Measurements from ENCODE around the gene CLASRP.
"Not testable (repeated sequence)": the region's sequence is repeated elsewhere in the genome, so short reads cannot be mapped to it uniquely, and the experiment has no call there.

The CLASRP gene

GRCh38 chr19:45102481-45102880 is 63.6 kb downstream of the CLASRP start:
- no peak for DNase-seq (ENCODE audit: low spot score in 2 of 2)
- Histone ChIP-seq H3K4me3 (no peak overlapping the region), H3K9me3 (no peaks in the 10 kb centered on the region), H3K36me3 (replicated peaks) (peaks cover 4% of the 10 kb centered on the region; the same call in 1 of the 2 replicates), H3K4me1 (no peaks in the 10 kb centered on the region), H3K27me3 (ENCODE audit: low read depth) (no peaks in the 10 kb centered on the region)
- in situ Hi-C loops (cut with MboI; ENCODE audit: low sequenced_read_pairs): no loop called here

GRCh38 chr19:45103156-45103507 is 64.3 kb downstream of the CLASRP start:
- Histone ChIP-seq H3K36me3 (replicated peaks) (peaks cover 4% of the 10 kb centered on the region; the same call in 1 of the 2 replicates), H3K27me3 (ENCODE audit: low read depth) (no peaks in the 10 kb centered on the region), H3K9me3 (no peaks in the 10 kb centered on the region), H3K4me3 (no peak overlapping the region), H3K4me1 (no peaks in the 10 kb centered on the region)
- no peak for DNase-seq (ENCODE audit: low spot score in 2 of 2)
- in situ Hi-C loops (cut with MboI; ENCODE audit: low sequenced_read_pairs): no loop called here

- DNase-seq (ENCODE audit: low spot score in 2 of 2): peak in 1 of 2 experiments; percentile 51
- H3K4me3 ChIP-seq: no peak overlapping the region
- no peaks in the 10 kb centered on the region for H3K27me3 ChIP-seq (ENCODE audit: low read depth)
- H3K9me3 ChIP-seq: no peaks in the 10 kb centered on the region
- in situ Hi-C loops (cut with MboI; ENCODE audit: low sequenced_read_pairs): no loop called here
- H3K4me1 ChIP-seq: no peaks in the 10 kb centered on the region
- H3K36me3 ChIP-seq (replicated peaks): peaks cover 4% of the 10 kb centered on the region; the same call in 1 of the 2 replicates
Observed at GRCh38 chr19:45103508-45104319, 64.9 kb downstream of the CLASRP start.

GRCh38 chr19:45104658-45105349 is 66.0 kb downstream of the CLASRP start:
- H3K4me1 ChIP-seq: no peaks in the 10 kb centered on the region
- no peak for DNase-seq (ENCODE audit: low spot score in 2 of 2)
- no peak overlapping the region for H3K4me3 ChIP-seq
- in situ Hi-C loops (cut with MboI; ENCODE audit: low sequenced_read_pairs): no loop called here
- no peaks in the 10 kb centered on the region for H3K9me3 ChIP-seq
- H3K27me3 ChIP-seq (ENCODE audit: low read depth): no peaks in the 10 kb centered on the region
- peaks cover 1% of the 10 kb centered on the region; the same call in 1 of the 2 replicates for H3K36me3 ChIP-seq (replicated peaks)

- in situ Hi-C loops (cut with MboI; ENCODE audit: low sequenced_read_pairs); H3K9me3 ChIP-seq; H3K4me3 ChIP-seq; DNase-seq (ENCODE audit: low spot score in 2 of 2); H3K4me1 ChIP-seq; H3K36me3 ChIP-seq (replicated peaks); H3K27me3 ChIP-seq (ENCODE audit: low read depth): not testable (repeated sequence)
Observed at GRCh38 chr19:45106363-45106762, 67.5 kb downstream of the CLASRP start.

- no peak for DNase-seq (ENCODE audit: low spot score in 2 of 2)
- Histone ChIP-seq H3K4me3 (no peak overlapping the region), H3K36me3 (replicated peaks) (no peaks in the 10 kb centered on the region), H3K4me1 (no peaks in the 10 kb centered on the region), H3K27me3 (ENCODE audit: low read depth) (no peaks in the 10 kb centered on the region), H3K9me3 (no peaks in the 10 kb centered on the region)
- in situ Hi-C loops (cut with MboI; ENCODE audit: low sequenced_read_pairs): no loop called here
Observed at GRCh38 chr19:45107621-45108150, 68.8 kb downstream of the CLASRP start.

GRCh38 chr19:45110851-45111266 is 72.0 kb downstream of the CLASRP start:
- H3K4me3 ChIP-seq: no peak overlapping the region
- H3K36me3 ChIP-seq (replicated peaks): no peaks in the 10 kb centered on the region
- no peak for DNase-seq (ENCODE audit: low spot score in 2 of 2)
- no peaks in the 10 kb centered on the region for H3K4me1 ChIP-seq
- in situ Hi-C loops (cut with MboI; ENCODE audit: low sequenced_read_pairs): no loop called here
- no peaks in the 10 kb centered on the region for H3K9me3 ChIP-seq
- no peaks in the 10 kb centered on the region for H3K27me3 ChIP-seq (ENCODE audit: low read depth)

GRCh38 chr19:45112111-45112827 is 73.4 kb downstream of the CLASRP start:
- in situ Hi-C loops (cut with MboI; ENCODE audit: low sequenced_read_pairs): no loop called here
- no peaks in the 10 kb centered on the region for H3K4me1 ChIP-seq
- DNase-seq (ENCODE audit: low spot score in 2 of 2): no peak

GRCh38 chr19:45113628-45114027 is 74.8 kb downstream of the CLASRP start:
- DNase-seq (ENCODE audit: low spot score in 2 of 2): no peak
- no peaks in the 10 kb centered on the region for H3K36me3 ChIP-seq (replicated peaks)
- no peak overlapping the region for H3K4me3 ChIP-seq
- no peaks in the 10 kb centered on the region for H3K9me3 ChIP-seq
- in situ Hi-C loops (cut with MboI; ENCODE audit: low sequenced_read_pairs): no loop called here
- H3K27me3 ChIP-seq (ENCODE audit: low read depth): no peaks in the 10 kb centered on the region
- no peaks in the 10 kb centered on the region for H3K4me1 ChIP-seq

More at GRCh38 chr19:45112111-45112827, 73.4 kb downstream of the CLASRP start:
- H3K36me3 ChIP-seq (replicated peaks): no peaks in the 10 kb centered on the region
- no peaks in the 10 kb centered on the region for H3K9me3 ChIP-seq
- no peaks in the 10 kb centered on the region for H3K27me3 ChIP-seq (ENCODE audit: low read depth)
- H3K4me3 ChIP-seq: no peak overlapping the region

GRCh38 chr19:45114116-45114515 is 75.3 kb downstream of the CLASRP start:
- no peaks in the 10 kb centered on the region for H3K27me3 ChIP-seq (ENCODE audit: low read depth)
- in situ Hi-C loops (cut with MboI; ENCODE audit: low sequenced_read_pairs): no loop called here
- H3K4me3 ChIP-seq: no peak overlapping the region
- no peaks in the 10 kb centered on the region for H3K4me1 ChIP-seq
- H3K36me3 ChIP-seq (replicated peaks): no peaks in the 10 kb centered on the region
- DNase-seq (ENCODE audit: low spot score in 2 of 2): no peak
- no peaks in the 10 kb centered on the region for H3K9me3 ChIP-seq

- in situ Hi-C loops (cut with MboI; ENCODE audit: low sequenced_read_pairs): no loop called here
- H3K9me3 ChIP-seq: no peaks in the 10 kb centered on the region
- no peaks in the 10 kb centered on the region for H3K27me3 ChIP-seq (ENCODE audit: low read depth)
- H3K4me1 ChIP-seq: no peaks in the 10 kb centered on the region
- DNase-seq (ENCODE audit: low spot score in 2 of 2): no peak
- H3K4me3 ChIP-seq: no peak overlapping the region
- no peaks in the 10 kb centered on the region for H3K36me3 ChIP-seq (replicated peaks)
Observed at GRCh38 chr19:45115809-45116615, 77.2 kb downstream of the CLASRP start.

- Histone ChIP-seq H3K4me3 (no peak overlapping the region), H3K9me3 (no peaks in the 10 kb centered on the region), H3K27me3 (ENCODE audit: low read depth) (no peaks in the 10 kb centered on the region), H3K36me3 (replicated peaks) (no peaks in the 10 kb centered on the region), H3K4me1 (no peaks in the 10 kb centered on the region)
- peak in 1 of 2 experiments; percentile 36 for DNase-seq (ENCODE audit: low spot score in 2 of 2)
- in situ Hi-C loops (cut with MboI; ENCODE audit: low sequenced_read_pairs): no loop called here
Observed at GRCh38 chr19:45117167-45117594, 78.3 kb downstream of the CLASRP start.

- Histone ChIP-seq H3K36me3 (replicated peaks) (no peaks in the 10 kb centered on the region), H3K4me3 (no peak overlapping the region), H3K4me1 (no peaks in the 10 kb centered on the region), H3K9me3 (no peaks in the 10 kb centered on the region), H3K27me3 (ENCODE audit: low read depth) (no peaks in the 10 kb centered on the region)
- DNase-seq (ENCODE audit: low spot score in 2 of 2): no peak
- in situ Hi-C loops (cut with MboI; ENCODE audit: low sequenced_read_pairs): no loop called here
Observed at GRCh38 chr19:45117671-45118070, 78.8 kb downstream of the CLASRP start.
